Posterior cingulate gyrus (tissue), 11 donors: ENCODE results near the gene CPLANE2.
"Not testable (repeated sequence)": the region's sequence is repeated elsewhere in the genome, so short reads cannot be mapped to it uniquely, and the experiment has no call there.

Source experiments
- DNase-seq, 10 donors: peaks; one replicate each; pipeline versions ENCODE4 v3.0.0 to v3.0.0-alpha.2; 2020 to 2021; ENCODE audit warnings: mixed read lengths in 3 of 10
- intact Hi-C: fragments of 100-400 bp; cut with DNase I; formaldehyde crosslinking; loops from one replicate; pipeline ENCODE4 v1.15.1; 2023

Gene CPLANE2, protein sequence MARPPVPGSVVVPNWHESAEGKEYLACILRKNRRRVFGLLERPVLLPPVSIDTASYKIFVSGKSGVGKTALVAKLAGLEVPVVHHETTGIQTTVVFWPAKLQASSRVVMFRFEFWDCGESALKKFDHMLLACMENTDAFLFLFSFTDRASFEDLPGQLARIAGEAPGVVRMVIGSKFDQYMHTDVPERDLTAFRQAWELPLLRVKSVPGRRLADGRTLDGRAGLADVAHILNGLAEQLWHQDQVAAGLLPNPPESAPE

DNA sequence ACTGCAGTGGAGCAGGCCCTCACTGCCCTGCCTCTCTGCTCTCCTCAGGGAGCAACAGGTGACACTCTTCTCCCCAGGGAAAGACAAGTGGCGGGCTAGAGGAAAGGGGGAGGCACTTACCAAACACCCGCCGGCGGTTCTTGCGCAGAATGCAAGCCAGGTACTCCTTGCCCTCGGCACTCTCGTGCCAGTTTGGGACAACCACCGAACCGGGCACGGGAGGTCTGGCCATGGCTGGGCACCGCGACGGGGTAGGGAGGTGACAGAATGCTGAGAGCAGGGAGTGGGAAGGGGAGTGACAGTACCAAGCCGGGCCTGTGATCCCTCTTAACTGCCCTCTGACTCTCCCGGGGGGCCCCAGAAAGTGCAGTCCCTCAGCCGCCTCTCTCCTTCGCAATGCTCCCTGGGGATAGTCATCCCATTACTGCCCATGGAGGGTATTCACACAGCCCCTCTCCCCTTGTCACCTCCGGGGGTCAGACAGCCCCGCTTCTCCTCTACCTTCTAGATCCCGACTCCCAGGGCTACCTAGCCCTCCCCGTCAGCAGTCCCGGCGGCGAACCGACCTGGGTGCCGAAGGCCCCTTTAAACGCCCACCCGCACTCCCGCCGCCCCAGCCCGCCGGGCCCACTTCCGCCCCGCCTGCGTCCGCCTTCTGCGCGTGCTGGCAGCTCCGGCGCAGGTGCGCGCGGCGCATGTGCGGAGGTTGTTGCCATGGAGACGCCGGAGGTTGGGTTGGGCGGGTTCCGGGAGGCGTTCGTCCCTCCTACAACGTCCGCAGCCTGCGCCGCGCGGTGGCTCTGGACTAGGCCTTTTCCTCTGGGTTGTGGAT, at the start of gene CPLANE2:
CPLANE2 (minus strand) TSS at position 673 of the 832 bp plus-strand sequence; CDS start at position 232, 441 bp downstream.
- intact Hi-C loops = no loop called here
- peak; percentile 86 to 99 (median 93) for DNase-seq

- intact Hi-C loops = no loop called here
- DNase-seq = no peak
These were observed 49.1 kb upstream of the CPLANE2 start for GRCh38 chr1:16286122-16286521.

DNA sequence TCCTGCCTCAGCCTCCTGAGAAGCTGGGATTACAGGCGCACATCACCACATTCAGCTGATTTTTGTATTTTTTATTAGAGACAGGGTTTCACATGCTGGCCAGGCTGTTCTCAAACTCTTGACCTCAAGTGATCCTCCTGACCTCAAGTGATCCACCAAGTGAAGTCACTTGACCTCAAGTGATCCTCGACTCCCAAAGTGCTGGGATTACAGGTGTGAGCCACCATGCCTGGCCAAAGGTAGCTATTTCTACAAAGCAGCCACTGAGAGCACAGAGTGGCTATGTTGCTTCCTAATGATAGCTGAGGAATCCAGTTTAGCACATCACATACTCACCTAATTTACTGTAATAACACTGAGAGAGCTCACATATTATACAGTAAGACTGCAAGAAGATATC, 44.8 kb upstream of the CPLANE2 start:
- intact Hi-C loops = no loop called here
- DNase-seq = no peak

DNA sequence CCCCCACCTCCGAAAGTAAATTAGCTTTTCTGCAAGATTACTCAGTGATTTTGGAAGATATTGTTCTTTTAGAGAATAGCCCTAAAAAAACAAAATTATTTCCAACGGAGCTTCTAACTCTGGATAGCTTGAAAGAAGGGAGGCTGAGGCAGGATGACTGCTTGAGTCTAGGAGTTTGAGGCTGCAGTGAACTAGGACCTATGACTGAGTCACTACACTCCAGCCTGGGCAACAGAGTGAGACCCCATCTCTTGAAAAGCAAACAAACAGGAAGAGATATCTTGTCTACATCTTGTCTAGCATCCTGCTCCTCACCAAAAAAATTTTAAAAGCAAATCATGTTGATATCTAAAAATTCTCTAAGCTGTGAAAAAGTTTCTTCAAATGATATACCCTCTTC, 42.2 kb upstream of the CPLANE2 start:
- intact Hi-C loops = no loop called here
- no peak for DNase-seq

DNA sequence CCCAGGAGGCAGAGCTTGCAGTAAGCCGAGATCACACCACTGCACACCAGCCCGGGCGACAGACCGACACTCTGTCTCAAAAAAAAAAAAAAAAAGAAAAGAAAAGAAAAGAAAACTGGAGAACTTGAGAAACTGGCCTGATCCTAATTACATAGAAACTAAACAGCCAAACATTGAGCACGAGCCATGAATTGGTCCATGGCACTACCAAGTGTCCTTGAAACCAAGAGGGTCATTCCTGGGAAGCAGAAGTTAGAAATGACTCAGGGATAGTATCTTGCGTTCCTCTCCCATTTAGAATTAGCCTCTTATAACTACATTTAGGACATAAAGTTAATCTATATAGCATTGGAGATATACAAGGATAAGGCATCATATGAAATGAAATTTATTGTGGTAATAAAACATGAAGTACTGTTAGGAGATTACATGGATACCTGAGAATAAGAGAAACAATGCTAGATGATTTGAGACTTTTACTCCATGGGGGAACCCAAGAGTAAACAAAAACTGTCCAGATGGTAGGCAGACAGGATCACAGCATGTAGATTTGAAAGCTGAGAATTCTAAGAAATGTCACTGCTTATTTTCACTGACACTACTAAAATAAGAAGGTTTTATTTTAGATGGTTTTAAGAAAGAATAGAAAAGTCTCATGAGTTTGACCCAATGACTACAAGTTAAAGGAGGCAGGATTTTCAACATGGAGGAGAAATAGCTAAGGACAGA, 39.5 kb upstream of the CPLANE2 start:
- intact Hi-C loops = no loop called here
- no peak for DNase-seq

- intact Hi-C loops = no loop called here
- no peak for DNase-seq
These were observed 38.6 kb upstream of the CPLANE2 start for GRCh38 chr1:16275591-16275990.

DNA sequence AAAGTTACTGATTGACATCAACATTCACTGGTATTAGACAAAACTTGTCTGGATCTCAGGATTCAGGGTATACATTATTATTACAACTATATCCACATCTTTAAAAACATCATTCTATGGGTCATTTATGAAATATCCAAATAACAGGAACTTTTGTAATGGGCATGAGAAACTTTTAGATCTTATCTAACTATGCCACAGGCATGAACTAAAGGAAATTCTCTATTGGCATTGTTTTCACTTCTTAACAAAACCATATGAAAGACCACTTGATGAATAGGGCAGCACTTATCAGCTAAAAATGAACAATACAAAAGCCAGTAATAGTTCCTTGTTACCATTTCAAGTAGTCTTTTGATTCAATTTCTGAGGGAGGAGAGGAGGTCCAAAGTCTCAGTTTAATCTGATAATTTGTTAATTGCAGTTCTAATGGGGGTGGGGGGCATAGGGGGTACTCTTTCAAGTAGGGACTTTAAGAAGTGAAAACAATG, 30.8 kb upstream of the CPLANE2 start:
- intact Hi-C loops = no loop called here
- no peak for DNase-seq

DNA sequence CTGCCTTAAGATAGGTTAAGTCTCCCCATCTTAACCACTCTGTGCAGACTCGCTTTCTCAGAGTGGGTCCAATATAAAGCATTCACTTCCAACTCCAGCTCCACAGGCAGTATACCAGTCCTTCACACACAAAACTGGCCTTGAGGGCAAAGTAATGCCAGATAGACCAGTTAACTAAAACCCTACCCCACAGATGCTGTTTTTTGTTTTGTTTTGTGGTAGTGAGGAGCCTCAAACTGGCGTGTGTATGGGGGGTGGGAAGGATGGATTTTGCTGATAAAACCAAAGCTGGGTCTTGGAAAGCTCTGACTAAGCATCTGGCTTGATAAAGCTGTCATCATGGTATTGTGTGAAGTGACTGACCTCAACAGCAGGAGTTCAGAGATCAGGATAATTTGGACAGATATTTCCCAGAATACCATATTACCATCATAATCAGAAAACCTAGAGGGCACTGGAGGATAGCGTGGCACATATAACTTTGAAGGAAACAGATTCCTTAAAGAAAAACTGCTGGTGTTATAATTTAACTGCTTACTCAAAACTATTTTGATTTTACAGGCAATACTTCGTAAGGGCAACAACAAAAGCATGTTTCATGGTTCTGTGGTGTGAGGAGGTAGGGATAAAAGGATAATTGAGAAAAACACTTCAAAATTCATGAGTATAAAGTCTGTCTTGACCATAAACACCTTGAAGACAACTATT, 29.6 kb upstream of the CPLANE2 start:
- DNase-seq = no peak
- intact Hi-C loops = no loop called here

DNA sequence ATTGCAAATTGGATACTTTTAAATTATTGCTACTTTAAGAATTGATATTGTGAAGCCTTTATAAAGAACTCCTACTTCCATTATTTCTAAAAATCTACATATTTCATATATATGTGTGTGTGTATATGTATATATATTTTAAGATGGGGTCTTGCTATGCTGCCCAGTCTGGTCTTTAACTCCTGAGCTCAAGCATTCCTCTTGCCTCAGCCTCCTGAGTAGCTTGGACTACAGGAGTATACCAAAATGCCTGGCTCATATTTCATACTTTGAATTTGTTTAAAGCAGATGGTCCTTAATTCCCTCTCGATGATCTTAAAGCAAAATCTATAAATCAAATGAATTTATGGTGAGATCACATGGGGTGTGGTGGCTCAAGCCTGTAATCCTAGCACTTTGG, 25.1 kb upstream of the CPLANE2 start:
- intact Hi-C loops = no loop called here
- no peak for DNase-seq

GRCh38 chr1:16260814-16261213, 23.8 kb upstream of the CPLANE2 start:
- intact Hi-C loops = no loop called here
- DNase-seq = no peak

- intact Hi-C loops = no loop called here
- DNase-seq = no peak
These were observed 21.7 kb upstream of the CPLANE2 start for GRCh38 chr1:16258591-16259135.

DNA sequence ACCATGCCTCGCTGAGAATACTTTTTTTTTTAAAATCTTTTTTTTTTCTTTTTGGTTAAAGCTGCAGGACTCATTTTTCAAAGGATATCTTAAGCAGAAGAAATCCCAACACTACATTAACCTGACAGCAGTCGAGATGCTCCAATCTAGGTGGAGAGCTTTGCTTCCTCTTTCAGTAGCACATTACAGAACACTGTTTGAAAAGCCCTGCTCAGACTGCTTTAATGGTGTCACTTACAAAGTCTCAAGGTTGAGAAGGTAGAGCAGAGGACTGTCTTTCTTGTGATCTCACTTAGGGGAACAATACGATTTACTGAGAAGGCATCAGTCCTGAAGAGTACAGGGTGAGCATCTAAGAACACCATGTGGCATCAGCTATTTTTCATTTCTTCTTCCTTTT, 21.0 kb upstream of the CPLANE2 start:
- intact Hi-C loops = no loop called here
- DNase-seq = no peak

DNA sequence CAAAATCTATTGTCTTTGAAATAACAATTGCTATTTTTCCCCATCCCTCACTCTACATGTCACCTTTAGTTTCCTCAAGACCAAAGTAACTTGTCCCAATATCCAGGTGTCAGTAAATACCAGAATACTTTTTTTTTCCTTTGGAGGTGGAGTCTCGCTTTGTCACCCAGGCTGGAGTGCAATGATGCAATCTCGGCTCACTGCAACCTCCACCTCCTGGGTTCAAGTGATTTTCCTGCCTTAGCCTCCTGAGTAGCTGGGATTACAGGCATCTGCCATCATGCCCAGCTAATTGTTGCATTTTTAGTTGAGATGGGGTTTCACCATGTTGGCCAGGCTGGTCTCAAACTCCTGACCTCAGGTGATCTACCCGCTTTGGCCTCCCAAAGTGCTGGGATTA, 20.6 kb upstream of the CPLANE2 start:
- DNase-seq, intact Hi-C loops: not testable (repeated sequence)

DNA sequence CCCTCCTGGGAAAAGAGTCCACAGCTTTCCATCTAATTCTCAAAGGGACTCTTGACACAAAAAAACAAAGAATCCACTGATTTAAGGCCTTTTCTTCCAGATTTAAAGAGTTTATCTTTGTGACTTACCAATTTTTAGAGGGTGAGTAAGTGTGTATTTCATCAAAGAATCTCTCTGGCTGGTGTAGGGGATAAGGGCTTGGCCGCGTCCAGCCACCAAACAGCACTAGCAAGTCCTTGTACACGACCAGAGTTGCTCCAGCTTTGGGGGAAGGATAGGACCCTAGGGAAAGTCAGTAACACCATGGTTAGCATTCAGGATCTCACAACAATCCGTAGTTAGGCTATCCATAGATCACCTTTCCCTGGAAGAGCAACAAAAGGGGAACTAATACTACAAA, 19.5 kb upstream of the CPLANE2 start:
- intact Hi-C loops = no loop called here
- DNase-seq = no peak

GRCh38 chr1:16254263-16254928, 17.4 kb upstream of the CPLANE2 start:
- intact Hi-C loops = no loop called here
- no peak for DNase-seq

DNA sequence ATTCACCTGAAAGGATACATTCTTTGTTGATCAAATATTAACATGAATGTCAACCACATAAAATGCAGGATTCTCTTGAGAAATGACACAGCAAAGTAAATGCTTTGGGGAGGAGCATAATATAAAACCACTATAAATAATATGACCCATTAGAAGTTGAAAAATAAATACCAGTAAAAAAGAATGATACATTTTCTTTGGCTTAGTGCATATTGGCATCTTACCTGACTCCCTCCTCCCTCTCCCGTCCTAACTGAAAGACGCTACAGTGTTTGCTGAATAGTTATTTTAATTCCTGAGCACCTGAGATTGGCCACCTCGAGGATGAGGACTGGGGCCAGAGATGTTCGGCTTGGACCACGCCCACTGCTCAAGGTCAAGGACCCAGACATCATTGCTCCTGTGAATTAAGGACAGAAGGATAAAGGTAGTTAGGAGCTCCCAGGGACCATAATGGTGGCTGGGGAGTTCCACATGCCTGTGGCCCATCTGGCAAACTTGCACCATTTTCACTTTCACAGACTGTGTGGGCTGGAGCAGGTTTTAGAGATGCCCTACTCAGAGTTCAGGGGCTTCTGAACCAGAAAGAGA, 16.4 kb upstream of the CPLANE2 start:
- no peak for DNase-seq
- intact Hi-C loops = no loop called here

- DNase-seq = no peak
- intact Hi-C loops = no loop called here
These were observed 15.9 kb upstream of the CPLANE2 start for GRCh38 chr1:16252912-16253311.

DNA sequence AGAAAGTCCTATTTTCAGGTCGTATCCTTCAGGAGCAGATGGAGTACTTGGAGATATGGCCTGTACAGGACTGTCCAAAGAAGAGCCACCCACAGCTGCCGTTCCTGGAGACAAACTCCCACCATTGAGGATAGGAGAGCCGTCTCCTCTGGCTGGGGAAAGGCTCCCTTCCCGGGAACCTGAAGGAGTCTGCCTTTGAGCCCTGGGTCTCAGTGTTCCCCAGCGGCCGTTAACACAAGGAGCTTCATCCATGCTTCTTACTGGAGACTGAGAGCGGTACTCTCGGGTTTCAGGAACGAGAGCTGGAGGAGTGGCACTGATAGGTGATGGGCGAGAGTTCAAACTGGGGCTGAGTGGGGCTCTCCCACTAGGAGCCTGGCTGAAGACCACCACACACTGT, 14.4 kb upstream of the CPLANE2 start:
- DNase-seq = no peak
- intact Hi-C loops = no loop called here

- DNase-seq = no peak
- intact Hi-C loops = no loop called here
These were observed 13.7 kb upstream of the CPLANE2 start for GRCh38 chr1:16250524-16251251.
